Mucosa of descending colon (tissue), 3 donors: ENCODE results near the gene MAEL. TPM values are rescaled to one million over a fixed set of nuclear protein-coding genes. Genes with fewer than 3 reads are reported as not detected.

Source experiments
- ATAC-seq: fragments of 200-7000 bp; cut with Tn5 transposase; one replicate; pipeline ENCODE4 v1.9.1; 2020; ENCODE audit warnings: mild to moderate bottlenecking, moderate library complexity
- DNase-seq, 3 donors: peaks; one replicate each; pipeline ENCODE4 v3.0.0-alpha.2; 2020
- H3K36me3 ChIP-seq: fragments of 200-600 bp; one replicate; pipeline ENCODE4 v1.8.0; 2021; ENCODE audit warnings: low read depth, mild to moderate bottlenecking
- H3K4me1 ChIP-seq: fragments of 200-600 bp; one replicate; pipeline ENCODE4 v1.8.0; 2021; ENCODE audit warnings: low read depth, mild to moderate bottlenecking
- H3K4me3 ChIP-seq: fragments of 200-600 bp; one replicate; pipeline ENCODE4 v1.8.0; 2021; ENCODE audit warnings: mild to moderate bottlenecking
- H3K9me3 ChIP-seq: fragments of 200-600 bp; one replicate; pipeline ENCODE4 v1.8.0; 2021; ENCODE audit warnings: mild to moderate bottlenecking
- intact Hi-C, 2 donors: fragments of 100-400 bp; cut with DNase I in 1 of 2; cut with micrococcal nuclease in 1 of 2; formaldehyde crosslinking; loops; one replicate each; pipeline versions ENCODE4 v1.11.0 to v1.11.1; 2022; cut with DNase I, micrococcal nuclease
- total RNA-seq, 3 donors: library from RNA; stranded (reverse); fragmentation: NEBNext Ultra II Directional in 2 of 3; extraction: Animal tissue kit (Norgen Biotek cat#: 25700) in 2 of 3; gene quantifications; one replicate each; pipeline versions ENCODE4 v1.2.1 to v1.2.4, GENCODE V29; 2021 to 2023
- TF ChIP-seq, protein P1 (sequence below): fragments of 200-600 bp; IDR thresholded peaks from one replicate; pipeline ENCODE4 v1.8.0; 2022; ENCODE audit warnings: antibody characterized with exemption, mild to moderate bottlenecking
- donor health status: DM: no; HTN: no; CAD: no; lungs with moderate emphysema.
- donor health status: DM: no; HTN: no; CAD: no.
- donor health status: DM: no; HTN: yes; CAD: no.

The MAEL gene
- total RNA-seq, 3 donors from 2014 or later, result 0.92 TPM; not detected in 2

DNA sequence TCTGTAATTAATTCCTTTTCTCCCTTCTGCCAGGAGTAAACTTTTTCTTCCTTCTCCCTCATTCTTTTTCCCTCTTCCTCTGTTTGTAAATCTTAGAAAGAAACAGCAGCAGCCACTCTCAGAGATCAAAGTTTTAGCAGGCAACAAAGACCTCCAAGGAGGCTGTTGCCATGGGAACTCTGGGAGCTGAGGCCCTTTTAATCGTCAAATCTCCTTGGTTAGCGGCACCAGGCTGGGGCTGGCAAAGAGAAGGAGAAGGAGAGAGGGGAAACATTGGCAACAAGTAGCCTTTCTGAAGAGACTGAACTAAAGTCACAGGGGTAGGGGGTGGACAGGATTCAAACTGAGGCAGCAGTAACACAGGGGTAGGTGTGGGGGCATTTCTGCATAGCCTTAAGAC, 38.9 kb upstream of the MAEL start:
- TF ChIP-seq, protein P1, sequence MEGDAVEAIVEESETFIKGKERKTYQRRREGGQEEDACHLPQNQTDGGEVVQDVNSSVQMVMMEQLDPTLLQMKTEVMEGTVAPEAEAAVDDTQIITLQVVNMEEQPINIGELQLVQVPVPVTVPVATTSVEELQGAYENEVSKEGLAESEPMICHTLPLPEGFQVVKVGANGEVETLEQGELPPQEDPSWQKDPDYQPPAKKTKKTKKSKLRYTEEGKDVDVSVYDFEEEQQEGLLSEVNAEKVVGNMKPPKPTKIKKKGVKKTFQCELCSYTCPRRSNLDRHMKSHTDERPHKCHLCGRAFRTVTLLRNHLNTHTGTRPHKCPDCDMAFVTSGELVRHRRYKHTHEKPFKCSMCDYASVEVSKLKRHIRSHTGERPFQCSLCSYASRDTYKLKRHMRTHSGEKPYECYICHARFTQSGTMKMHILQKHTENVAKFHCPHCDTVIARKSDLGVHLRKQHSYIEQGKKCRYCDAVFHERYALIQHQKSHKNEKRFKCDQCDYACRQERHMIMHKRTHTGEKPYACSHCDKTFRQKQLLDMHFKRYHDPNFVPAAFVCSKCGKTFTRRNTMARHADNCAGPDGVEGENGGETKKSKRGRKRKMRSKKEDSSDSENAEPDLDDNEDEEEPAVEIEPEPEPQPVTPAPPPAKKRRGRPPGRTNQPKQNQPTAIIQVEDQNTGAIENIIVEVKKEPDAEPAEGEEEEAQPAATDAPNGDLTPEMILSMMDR, result no peak
- H3K4me3 ChIP-seq, result no peak overlapping the region
- intact Hi-C loops, result no loop called here
- H3K4me1 ChIP-seq, result no peaks in the 10 kb centered on the region
- DNase-seq (no peak), ATAC-seq (no peak)
- H3K9me3 ChIP-seq, result no peaks in the 10 kb centered on the region
- H3K36me3 ChIP-seq, result no peaks in the 10 kb centered on the region

DNA sequence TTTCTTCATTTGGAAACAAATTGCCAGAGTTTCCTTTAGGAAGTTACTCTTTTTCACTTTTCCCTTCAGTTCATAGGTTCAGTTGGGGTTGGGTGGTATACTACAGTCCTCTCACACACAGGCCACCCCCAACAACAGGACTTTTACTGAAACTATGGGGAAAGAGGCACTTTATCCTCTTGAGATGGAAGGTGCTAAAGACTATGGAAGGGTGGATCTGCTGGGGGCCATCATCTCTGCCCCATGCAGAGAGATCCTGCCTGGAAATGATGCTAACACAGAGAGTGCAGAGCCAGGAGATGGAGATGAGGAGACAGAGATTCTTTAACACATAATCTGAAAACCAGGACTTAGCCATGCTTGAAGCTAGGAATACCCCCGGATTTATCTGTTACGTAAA, 38.0 kb upstream of the MAEL start:
- Histone ChIP-seq H3K4me1 (no peaks in the 10 kb centered on the region), H3K36me3 (no peaks in the 10 kb centered on the region), H3K4me3 (no peak overlapping the region), H3K9me3 (no peaks in the 10 kb centered on the region)
- TF ChIP-seq, protein P1, result no peak
- DNase-seq, result no peak
- ATAC-seq, result no peak
- intact Hi-C loops, result no loop called here

DNA sequence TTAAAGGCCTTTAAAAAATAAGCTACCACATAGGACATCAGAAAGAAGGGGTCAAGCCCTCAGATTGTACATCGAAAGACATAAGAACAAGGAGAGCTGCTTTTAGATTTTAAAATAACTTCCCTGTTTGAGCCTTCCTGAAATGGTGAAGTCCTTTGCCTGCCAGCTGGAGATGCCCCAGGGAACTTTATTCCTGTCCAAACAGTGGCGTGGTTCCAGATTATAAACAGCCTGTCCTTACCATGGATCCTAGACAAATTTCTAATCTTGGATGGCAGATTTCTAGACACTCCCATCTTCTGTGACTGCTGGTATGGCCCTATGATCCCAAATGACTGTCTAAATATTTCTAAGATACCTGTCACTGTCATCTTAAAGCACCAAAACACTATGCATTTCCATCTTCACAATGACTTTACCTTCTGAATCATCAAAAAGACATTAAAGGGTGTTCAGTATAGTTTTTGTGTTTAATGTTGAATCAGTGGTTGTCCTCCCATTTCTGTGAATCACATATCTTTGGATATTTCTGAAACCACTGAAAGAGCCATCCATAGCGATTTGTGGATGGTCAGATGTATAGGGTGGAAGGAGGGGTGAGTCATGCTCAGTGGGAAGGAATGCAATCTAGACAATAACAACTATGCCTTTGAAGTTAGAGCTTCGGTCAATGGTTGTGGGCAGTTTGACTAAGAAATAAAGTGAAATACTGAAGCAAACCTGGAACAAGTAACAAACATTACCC, 36.9 kb upstream of the MAEL start:
- no peaks in the 10 kb centered on the region for H3K9me3 ChIP-seq
- H3K36me3 ChIP-seq, result no peaks in the 10 kb centered on the region
- intact Hi-C loops, result no loop called here
- DNase-seq (peak in 1 of 3 donors; percentile 17), ATAC-seq (peak; percentile 35)
- TF ChIP-seq, protein P1, result no peak
- H3K4me1 ChIP-seq, result no peaks in the 10 kb centered on the region
- no peak overlapping the region for H3K4me3 ChIP-seq

DNA sequence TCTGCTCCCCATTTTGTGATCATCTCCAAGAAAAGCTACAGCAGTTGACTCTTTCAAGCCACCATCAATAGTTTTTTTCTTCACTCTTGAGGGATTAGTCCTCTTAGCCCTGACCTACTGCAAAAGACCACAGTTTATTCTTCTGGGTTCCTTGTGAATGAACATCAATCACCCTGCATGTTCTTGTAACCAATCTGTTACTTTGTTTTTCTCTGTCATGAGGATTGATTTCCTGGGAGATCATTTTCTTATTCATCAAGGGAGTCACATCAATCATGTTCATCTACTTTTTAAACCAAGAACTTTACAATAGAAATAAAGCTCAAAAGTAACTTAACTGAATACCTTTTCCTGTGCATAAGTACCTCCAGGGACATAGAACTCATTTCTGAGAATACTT, 35.6 kb upstream of the MAEL start:
- no peaks in the 10 kb centered on the region for H3K4me1 ChIP-seq
- DNase-seq (no peak), ATAC-seq (no peak)
- intact Hi-C loops, result no loop called here
- TF ChIP-seq, protein P1, result no peak
- H3K4me3 ChIP-seq, result no peak overlapping the region
- H3K36me3 ChIP-seq, result no peaks in the 10 kb centered on the region
- H3K9me3 ChIP-seq, result no peaks in the 10 kb centered on the region

DNA sequence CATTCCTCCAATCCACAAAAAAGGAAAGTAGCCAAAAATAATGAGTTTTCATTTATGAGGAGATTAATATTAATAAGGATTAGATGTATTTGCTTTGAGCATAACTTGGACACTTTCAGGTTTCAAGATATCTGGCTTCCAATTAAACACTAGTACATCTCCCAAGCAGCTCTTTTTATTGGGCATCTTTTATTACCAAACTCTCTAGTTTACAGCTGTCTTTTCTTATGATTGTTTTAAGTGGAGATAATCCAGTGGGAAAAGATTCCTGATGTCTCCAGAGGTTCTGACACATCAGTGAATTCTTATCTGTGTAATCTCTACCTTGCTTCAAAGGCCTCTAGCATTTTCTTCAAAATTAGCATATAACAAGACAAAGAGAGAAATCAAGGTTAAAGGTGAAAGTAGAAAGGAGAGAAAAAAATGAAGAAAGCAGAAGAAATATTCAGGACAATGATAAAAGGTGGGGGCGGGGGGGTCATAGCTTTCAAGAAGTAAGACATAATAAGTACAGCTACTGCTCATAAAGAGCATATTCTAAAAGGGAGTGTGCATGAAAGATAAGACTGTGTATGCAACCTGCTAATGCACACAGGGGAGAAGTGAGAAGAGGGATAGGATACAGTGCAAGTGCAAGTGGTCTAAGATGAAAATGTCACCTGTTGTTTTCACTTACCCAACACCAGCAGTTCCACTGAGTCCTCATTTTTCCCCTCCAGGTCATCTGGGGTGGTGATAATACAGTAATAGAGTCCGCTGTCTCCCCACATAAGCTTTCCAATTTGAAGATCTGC, 32.8 kb upstream of the MAEL start:
- H3K36me3 ChIP-seq, result no peaks in the 10 kb centered on the region
- TF ChIP-seq, protein P1, result no peak
- DNase-seq, result no peak
- H3K9me3 ChIP-seq, result no peaks in the 10 kb centered on the region
- intact Hi-C loops, result no loop called here
- no peaks in the 10 kb centered on the region for H3K4me1 ChIP-seq
- ATAC-seq, result no peak
- H3K4me3 ChIP-seq, result no peak overlapping the region
